Body of pancreas (tissue), 4 donors: ENCODE measurements around the gene TRIM46.

Experiments used
- POLR2A ChIP-seq, 3 donors: fragments of 450-650 bp; IDR thresholded peaks; one replicate each; pipeline ENCODE4 v1.6.1; 2016; ENCODE audit warnings: antibody characterized with exemption in 3 of 3, mild to moderate bottlenecking in 2 of 3
- TF ChIP-seq, protein P1 (sequence below), 7 experiments: fragments of 450-650 bp in 4 of 7; fragments of 200-600 bp in 3 of 7; sonication (generic) in 3 of 7; IDR thresholded peaks; one replicate each; pipeline ENCODE4 v1.5.1; 2016 to 2019; ENCODE audit warnings: antibody characterized with exemption in 7 of 7

DNA sequence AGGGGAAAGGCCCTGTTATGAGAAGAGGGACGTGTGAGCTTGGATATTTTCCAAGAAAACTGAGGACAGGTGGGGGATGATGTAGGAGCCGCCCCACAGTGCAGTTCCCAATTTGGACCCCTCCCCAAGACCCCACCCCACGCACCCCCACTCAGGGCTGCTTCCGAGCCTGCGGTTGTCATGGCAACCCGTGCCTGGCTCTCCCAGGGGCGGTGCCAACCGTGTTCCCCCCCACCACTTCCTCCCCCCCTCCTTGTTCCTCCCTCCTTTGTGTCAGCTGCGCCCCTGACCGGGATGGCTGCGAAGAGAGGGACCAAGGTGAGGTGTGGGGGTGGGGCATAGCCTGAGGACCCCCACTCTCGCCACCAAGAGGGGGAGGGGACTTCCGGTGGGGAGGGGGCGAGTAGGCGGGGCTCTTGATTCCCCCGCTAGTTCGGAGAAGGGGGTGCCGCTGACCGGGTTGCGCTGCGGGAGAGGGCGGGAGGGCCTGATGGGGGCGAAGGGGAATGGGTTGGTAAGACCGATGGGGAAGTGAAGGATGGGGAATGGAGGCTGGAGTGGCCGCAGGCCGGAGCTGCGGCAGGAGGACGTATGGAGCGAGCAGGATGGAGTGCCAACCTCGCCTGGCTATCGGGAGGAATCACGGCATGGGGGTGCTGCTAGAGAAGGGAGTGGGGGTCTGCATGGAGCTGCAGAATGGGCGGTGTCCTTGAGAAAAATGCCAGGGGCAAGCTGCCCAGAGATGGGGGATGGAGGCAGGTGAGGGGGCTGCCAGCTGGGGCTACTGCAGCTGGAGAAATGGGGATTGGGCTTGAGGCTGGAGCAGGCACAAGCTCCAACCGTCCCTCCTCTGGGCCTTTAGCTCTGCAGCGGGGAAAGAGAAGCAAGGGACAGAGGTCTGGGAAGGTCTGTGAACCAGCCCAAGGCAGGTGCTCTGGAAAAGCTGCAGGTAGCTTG is 953 bp downstream of the TRIM46 start:
- TF ChIP-seq, protein P1, sequence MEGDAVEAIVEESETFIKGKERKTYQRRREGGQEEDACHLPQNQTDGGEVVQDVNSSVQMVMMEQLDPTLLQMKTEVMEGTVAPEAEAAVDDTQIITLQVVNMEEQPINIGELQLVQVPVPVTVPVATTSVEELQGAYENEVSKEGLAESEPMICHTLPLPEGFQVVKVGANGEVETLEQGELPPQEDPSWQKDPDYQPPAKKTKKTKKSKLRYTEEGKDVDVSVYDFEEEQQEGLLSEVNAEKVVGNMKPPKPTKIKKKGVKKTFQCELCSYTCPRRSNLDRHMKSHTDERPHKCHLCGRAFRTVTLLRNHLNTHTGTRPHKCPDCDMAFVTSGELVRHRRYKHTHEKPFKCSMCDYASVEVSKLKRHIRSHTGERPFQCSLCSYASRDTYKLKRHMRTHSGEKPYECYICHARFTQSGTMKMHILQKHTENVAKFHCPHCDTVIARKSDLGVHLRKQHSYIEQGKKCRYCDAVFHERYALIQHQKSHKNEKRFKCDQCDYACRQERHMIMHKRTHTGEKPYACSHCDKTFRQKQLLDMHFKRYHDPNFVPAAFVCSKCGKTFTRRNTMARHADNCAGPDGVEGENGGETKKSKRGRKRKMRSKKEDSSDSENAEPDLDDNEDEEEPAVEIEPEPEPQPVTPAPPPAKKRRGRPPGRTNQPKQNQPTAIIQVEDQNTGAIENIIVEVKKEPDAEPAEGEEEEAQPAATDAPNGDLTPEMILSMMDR (IDR thresholded peaks at IDR 0.05) = no peak
- TF ChIP-seq POLR2A (IDR thresholded peaks at IDR 0.05) = no peak
